ENCODE data around the gene SLC26A11.
"Not testable (repeated sequence)": the region's sequence is repeated elsewhere in the genome, so short reads cannot be mapped to it uniquely, and the experiment has no call there.

Gene SLC26A11

GRCh38 chr17:80287806-80288567, 67.8 kb downstream of the SLC26A11 start:
- DNase-seq = no peak

DNA sequence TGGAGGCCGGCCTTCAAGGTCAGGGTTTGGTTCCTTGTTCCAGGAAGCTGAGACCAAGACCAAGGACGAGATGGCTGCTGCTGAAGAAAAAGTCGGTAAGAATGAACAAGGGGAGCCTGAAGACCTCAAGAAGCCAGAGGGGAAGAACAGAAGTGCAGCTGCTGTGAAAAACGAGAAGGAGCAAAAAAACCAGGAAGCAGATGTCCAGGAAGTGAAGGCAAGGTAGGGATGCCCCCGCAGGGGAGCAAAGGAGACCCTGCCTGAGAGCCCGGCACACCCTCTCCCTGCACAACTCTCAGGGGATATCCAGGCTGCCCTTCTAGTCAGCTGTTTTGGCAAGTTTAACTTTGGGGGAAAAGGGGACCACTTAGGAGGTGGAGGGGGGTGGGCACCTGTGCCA, 69.4 kb downstream of the SLC26A11 start:
- no peak for DNase-seq

DNA sequence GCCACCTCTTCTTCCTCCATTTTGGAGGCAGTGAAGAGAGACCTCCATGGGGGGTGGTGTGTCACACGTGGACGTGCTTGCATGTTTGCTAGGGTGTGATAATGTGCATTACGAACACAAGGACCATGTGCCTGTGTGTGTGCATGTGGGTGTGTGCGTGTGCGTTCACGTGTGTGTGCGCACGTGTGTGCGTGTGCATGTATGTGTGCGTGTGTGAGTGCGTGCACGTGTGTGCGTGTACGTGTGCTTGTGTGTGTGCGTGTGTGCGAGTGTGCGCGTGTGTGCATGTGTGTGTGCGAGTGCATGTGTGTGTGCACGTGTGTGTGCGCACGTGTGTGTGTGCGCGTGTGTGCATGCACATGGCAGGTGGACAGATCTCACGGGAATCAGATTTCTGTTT, 69.9 kb downstream of the SLC26A11 start:
- no peak for DNase-seq

DNA sequence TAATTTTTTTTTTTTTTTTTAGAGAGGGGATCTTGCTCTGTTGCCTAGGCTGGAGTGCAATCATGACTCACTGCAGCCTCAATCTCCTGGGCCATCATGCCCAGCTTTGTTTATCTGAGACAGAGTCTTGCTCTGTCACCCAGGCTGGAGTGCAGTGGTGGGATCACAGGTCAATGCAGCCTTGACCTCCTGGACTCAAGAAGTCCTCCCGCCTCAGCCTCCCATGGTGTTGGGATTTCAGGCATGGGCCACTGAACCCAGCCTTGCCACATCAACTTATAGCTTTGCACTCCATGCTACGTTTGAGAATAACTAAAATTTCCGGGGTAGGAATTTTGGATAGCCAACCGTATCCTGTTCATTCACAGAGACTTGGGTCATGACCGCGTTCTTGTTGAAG, 71.0 kb downstream of the SLC26A11 start:
- no peak for DNase-seq

DNA sequence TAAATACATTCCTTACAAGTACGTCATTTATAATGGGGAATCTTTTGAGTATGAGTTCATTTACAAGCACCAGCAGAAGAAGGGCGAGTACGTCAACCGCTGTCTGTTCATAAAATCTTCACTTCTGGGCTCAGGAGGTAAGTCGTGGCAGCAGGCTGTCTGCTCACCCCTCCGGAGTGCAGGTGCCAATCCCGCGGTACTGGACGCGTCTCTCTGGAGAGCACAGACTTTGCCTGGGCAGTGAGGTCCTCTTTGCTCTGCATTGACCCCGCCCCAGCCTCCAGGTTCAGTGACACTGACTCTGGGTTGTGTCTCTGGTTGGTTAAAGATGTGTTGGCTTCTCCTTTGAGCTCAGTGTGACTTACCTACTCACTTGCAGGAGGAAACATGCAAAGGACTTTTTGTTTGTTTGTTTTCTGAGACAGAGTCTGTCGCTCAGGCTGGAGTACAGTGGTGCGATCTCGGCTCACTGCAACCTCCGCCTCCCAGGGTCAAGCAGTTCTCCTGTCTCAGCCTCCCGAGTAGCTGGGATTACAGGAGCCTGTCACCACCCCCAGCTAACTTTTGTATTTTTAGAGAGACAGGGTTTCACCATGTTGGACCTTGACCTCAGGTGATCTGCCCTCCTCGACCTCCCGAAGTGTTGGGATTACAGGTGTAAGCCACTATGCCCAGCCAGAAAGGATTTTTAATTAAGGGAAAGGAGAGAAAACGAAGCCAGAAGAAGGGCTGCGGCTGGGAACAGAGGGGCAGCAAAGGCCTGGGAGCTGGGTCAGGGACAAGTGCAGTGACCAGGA, 71.7 kb downstream of the SLC26A11 start:
- no peak for DNase-seq

- DNase-seq = no peak
Measured at GRCh38 chr17:80292521-80292971, 72.3 kb downstream of the SLC26A11 start.

- no peak for DNase-seq
Measured at GRCh38 chr17:80294210-80294609, 74.0 kb downstream of the SLC26A11 start.

- DNase-seq = no peak
Measured at GRCh38 chr17:80294653-80295052, 74.4 kb downstream of the SLC26A11 start.

GRCh38 chr17:80295146-80295545, 74.9 kb downstream of the SLC26A11 start:
- DNase-seq = no peak

DNA sequence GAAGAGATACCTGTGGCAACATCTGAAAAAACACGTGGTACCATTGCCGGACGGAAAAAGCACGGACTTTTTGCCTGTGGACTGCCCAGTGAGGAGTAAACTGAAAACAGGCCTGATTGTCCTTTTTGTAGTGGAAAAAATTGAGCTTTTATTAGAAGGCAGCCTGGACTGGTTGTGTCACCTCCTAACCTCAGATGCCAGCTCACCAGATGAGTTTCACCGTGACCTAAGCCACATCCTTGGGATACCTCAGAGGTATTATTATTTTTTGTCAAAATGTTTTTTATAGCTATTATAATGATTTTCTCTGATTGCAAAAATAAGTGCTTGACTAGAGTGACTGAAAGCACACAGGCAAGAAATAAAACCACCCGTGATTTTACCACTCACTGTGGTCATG, 75.3 kb downstream of the SLC26A11 start:
- no peak for DNase-seq

DNA sequence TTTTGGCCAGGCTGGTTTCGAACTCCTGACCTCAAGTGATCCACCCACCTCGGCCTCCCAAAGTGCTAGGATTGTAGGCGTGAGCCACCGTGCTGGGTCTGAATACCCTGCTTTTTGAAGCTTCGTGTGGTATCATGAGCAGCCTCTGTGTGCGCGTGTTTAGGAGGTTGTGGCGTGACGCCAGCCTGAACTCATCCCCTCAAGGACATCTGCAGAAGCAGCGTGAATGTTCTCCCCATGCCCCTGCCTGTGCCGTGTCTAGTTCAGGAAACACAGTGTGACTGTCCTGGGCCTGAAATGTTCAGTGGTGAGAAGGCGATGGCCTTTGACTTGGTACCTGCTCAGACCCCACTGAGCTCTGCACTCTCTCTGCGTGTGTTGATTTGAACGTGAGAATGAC, 76.0 kb downstream of the SLC26A11 start:
- DNase-seq = no peak

GRCh38 chr17:80297996-80298560, 77.9 kb downstream of the SLC26A11 start:
- no peak for DNase-seq

DNA sequence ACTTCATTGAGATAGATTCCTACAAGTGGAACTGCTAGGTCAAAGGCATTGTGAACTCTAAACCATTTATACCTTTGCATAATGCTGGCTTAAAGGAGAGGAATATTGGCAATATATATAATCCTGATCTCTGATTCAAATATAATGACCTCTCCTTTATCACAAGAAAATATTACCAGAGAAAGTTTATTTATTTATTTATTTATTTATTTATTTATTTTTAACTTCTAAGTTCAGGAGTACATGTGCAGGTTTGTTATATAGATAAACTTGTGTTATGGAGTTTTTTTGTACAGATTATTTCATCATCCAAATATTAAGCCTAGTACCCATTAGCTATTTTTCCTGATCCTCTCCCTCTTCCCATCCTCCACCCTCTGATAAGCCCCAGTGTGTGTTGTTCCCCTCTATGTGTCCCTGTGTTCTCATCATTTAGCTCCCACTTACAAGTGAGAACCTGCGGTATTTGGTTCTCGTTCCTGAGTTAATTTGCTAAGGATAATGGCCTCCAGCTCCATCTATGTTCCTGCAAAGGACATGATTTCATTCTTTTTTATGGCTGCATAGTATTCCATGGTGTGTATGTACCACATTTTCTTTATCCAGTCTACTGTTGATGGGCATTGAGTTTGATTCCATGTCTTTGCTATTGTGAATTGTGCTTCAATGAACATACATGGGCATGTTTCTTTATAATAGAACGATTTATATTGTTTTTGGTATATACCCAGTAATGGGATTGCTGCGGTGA, 79.3 kb downstream of the SLC26A11 start:
- DNase-seq = not testable (repeated sequence)

DNA sequence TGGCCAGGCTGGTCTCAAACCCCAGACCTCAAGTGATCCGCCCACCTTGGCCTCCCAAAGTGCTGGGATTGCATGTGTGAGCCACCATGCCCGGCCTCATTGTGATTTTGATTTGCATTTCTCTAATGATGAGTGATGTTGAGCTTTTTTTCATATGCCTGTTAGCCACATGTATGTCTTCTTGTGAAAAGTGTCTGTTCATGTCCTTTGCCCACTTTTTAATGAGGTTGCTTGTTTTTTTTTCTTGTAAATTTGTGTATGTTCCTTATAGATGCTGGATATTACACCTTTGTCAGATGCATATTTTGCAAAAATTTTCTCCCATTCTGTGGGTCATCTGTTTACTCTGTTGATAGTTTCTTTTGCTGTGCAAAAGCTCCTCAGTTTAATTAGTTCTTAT, 80.5 kb downstream of the SLC26A11 start:
- DNase-seq = not testable (repeated sequence)

All from activated T-cell treated with anti-CD3 and anti-CD28 coated beads, Interleukin-2, amount 50 U/mL, for 48 hours (primary cell).